ENCODE results near the gene SELENOM.

- TF ChIP-seq POLR2A (IDR thresholded peaks at IDR 0.05; ENCODE audit: low read depth, low read length) = no peak
- no peak for TF ChIP-seq TAF1 (IDR thresholded peaks at IDR 0.05; ENCODE audit: low read depth, low read length)
- no peak for TF ChIP-seq POLR2AphosphoS5 (IDR thresholded peaks at IDR 0.05; ENCODE audit: low read depth, low read length)
Measured at GRCh38 chr22:31127181-31127772, 19.9 kb upstream of the SELENOM start.
